ENCODE results near the gene SP140. TPM values are rescaled to one million over a fixed set of nuclear protein-coding genes. Genes with fewer than 3 reads are reported as not detected.
A peak's percentile ranks its signal among the peaks of the same experiment; 100 is the strongest.

SP140 gene
- total and polyA plus RNA-seq, 10 of the 15 experiments (the other 5 are each of a cell fraction or from before 2014, with no cell fraction given): 61.7 to 164 (median 90.7) TPM

- TF ChIP-seq NKRF (conservative IDR thresholded peaks at IDR 0.05) (no peak), SREBF1 (IDR thresholded peaks at IDR 0.05; ENCODE audit: low read length) (no peak), ZBTB33 (IDR thresholded peaks at IDR 0.05) (no peak), TCF7 (IDR thresholded peaks at IDR 0.05; ENCODE audit: borderline replicate concordance) (no peak), EP300 (IDR thresholded peaks at IDR 0.05; ENCODE audit: borderline replicate concordance in 1 of 2, control insufficient read depth in 1 of 2, low read depth in 2 of 2, low read length in 2 of 2) (no peak)
These were observed 44.3 kb upstream of the SP140 start (continued) for GRCh38 chr2:230181195-230181594.

- no peaks in the 10 kb centered on the region for H3K27me3 ChIP-seq (replicated peaks in 1 of 2; ENCODE audit: control insufficient read depth in 2 of 2, insufficient read depth in 2 of 2, low read length in 1 of 2)
- H3K79me2 ChIP-seq (ENCODE audit: control insufficient read depth, insufficient read depth, low read length): no peaks in the 10 kb centered on the region
- ChIA-PET CTCF (interaction anchor here (0.9 kb wide), 1 partner anchor 17 kb away, joined by 3 read pairs; no protein-coding TSS in a partner anchor), SMC1A (ENCODE audit: uncharacterized antibody, unreplicated experiment) (interaction anchor here (0.5 kb wide), 1 partner anchor 391 kb away, joined by 3 read pairs; no protein-coding TSS in a partner anchor), RAD21 (ENCODE audit: unreplicated experiment) (no interaction called here), POLR2A (no interaction called here)
- TF ChIP-seq ZBTB40 (IDR thresholded peaks at IDR 0.05; ENCODE audit: borderline replicate concordance): peak; percentile 35; the same call in 1 of the 2 replicates
- TF ChIP-seq YY1 (IDR thresholded peaks at IDR 0.05; ENCODE audit: low read depth, low read length): no peak
- H3K36me3 ChIP-seq (ENCODE audit: control insufficient read depth in 2 of 2, insufficient read depth in 2 of 2, low read length in 1 of 2): peaks cover 8 to 27% of the 10 kb centered on the region in 2 experiments
- H4K20me1 ChIP-seq (ENCODE audit: control insufficient read depth, insufficient read depth): no peaks in the 10 kb centered on the region
- DNase-seq (ENCODE audit: low read depth, low spot score) (no peak), ATAC-seq (no peak), FAIRE-seq (no peak)
- BruUV-seq (replicated peaks): no TSS peak
- H3K4me1 ChIP-seq (ENCODE audit: control insufficient read depth, insufficient read depth, low read length): no peaks in the 10 kb centered on the region
- in situ Hi-C loops (cut with MboI): no loop called here
- H2AFZ ChIP-seq (ENCODE audit: control insufficient read depth, low read depth, low read length): no peak overlapping the region
- 96% methylated on average over 10 of the region's 10 CpGs for WGBS (ENCODE audit: insufficient coverage, insufficient replicate concordance, low lambda C conversion rate, missing lambda C conversion rate)
- no peak overlapping the region for H3K4me2 ChIP-seq (ENCODE audit: control insufficient read depth, insufficient read depth)
- no peaks in the 10 kb centered on the region for H3K9me3 ChIP-seq (replicated peaks; ENCODE audit: control insufficient read depth, insufficient read depth, low read length)
- no peak overlapping the region for H3K4me3 ChIP-seq
- intact Hi-C loops (cut with micrococcal nuclease; ENCODE audit: unreplicated experiment): no loop called here
- H3K9ac ChIP-seq (ENCODE audit: control insufficient read depth, insufficient read depth, low read length): no peak overlapping the region
- H3K27ac ChIP-seq (ENCODE audit: control insufficient read depth, insufficient read depth): no peak overlapping the region
These were observed 40.6 kb upstream of the SP140 start for GRCh38 chr2:230184727-230185578.

All from GM12878 (cell line).